ENCODE results near the gene CCDC97. TPM values are rescaled to one million over a fixed set of nuclear protein-coding genes. Genes with fewer than 3 reads are reported as not detected.
"Not testable (repeated sequence)": the region's sequence is repeated elsewhere in the genome, so short reads cannot be mapped to it uniquely, and the experiment has no call there.

Gene CCDC97
- total RNA-seq, 2 donors from 2014 or later = 24.1 to 26.3 TPM

- no peak for ATAC-seq
- intact Hi-C loops (cut with DNase I, micrococcal nuclease) = no loop called here
- no peak for DNase-seq
Measured at GRCh38 chr19:41327076-41327575, 17.2 kb downstream of the CCDC97 start.

DNA sequence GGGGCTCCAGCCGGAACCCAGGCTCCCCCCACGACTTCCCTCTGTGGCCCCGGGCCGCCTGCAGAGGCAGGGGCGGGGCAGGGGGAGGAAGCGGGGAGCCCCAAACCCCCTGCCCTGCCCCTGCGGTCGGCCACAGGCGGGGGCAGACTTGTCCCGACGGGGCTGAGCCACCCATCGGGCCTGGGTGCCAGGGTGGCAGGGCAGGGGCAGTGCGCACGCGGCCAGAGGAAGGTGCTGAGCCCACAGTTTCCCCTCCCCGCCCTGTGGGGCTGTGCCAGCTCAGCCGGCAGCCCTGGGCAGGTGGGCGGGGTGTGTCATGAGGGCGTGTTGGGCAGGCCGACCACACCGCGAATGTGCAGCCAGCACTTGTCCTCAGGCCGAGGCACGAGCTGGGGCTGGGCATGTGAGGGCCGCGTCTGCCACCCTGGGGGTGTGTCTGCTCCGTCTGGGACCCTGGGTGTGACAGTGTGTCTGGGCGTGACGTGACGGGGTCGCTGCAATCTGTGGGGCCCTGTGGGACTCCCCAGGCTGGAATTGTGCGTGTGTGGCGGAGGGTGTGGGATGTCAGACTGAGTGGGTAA is 17.7 kb downstream of the CCDC97 start:
- DNase-seq (peak; percentile 86 to 88), ATAC-seq (peak; percentile 79)
- intact Hi-C loops (cut with DNase I, micrococcal nuclease) = no loop called here

GRCh38 chr19:41328157-41328841 is 18.3 kb downstream of the CCDC97 start:
- ATAC-seq (peak; percentile 33), DNase-seq (peak; percentile 36 to 42)
- intact Hi-C loops (cut with DNase I, micrococcal nuclease) = no loop called here

GRCh38 chr19:41328842-41329225 is 18.9 kb downstream of the CCDC97 start:
- intact Hi-C loops (cut with DNase I, micrococcal nuclease) = no loop called here
- DNase-seq (peak in 1 of 2 donors; percentile 42), ATAC-seq (no peak)

- no peak for DNase-seq
- no peak for ATAC-seq
- intact Hi-C loops (cut with DNase I, micrococcal nuclease) = no loop called here
Measured at GRCh38 chr19:41330481-41330880, 20.5 kb downstream of the CCDC97 start.

- DNase-seq = no peak
- intact Hi-C loops (cut with DNase I, micrococcal nuclease) = no loop called here
- no peak for ATAC-seq
Measured at GRCh38 chr19:41330946-41331678, 21.1 kb downstream of the CCDC97 start.

DNA sequence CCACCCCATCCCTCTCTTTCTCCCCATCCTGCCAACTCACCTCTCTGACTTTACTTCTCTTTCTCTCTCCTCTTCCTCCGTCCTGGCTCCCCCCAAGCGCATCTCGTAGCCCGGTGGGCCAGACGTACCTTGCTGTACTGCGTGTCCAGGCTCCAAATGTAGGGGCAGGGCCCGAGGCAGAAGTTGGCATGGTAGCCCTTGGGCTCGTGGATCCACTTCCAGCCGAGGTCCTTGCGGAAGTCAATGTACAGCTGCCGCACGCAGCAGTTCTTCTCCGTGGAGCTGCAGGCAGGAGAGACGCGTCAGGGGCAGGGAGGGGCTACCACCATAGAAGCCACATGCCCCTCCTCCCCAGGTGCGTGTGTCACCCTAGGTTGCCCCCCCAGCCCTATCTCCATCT is 22.0 kb downstream of the CCDC97 start:
- ATAC-seq = no peak
- intact Hi-C loops (cut with DNase I, micrococcal nuclease) = no loop called here
- no peak for DNase-seq

GRCh38 chr19:41332468-41332867 is 22.5 kb downstream of the CCDC97 start:
- intact Hi-C loops (cut with DNase I, micrococcal nuclease) = no loop called here
- DNase-seq (no peak), ATAC-seq (no peak)

DNA sequence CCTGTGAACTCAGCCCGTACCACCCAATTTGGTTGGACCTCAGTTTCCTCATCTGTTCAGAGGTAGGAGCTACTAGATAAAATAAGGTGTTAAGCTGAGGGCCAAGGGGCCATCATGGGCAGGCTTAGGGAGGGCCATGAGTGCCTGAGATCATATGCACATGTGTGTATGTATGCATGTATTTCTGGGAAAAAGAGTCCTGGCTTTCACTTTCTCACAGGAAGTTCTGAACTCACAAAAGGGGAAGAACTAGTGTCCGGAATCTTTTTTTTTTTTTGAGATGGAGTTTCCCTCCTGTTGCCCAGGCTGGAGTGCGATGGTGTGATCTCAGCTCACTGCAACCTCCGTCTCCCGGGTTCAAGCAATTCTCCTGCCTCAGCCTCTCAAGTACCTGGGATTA is 24.8 kb downstream of the CCDC97 start:
- intact Hi-C loops (cut with DNase I, micrococcal nuclease) = no loop called here
- ATAC-seq = no peak

DNA sequence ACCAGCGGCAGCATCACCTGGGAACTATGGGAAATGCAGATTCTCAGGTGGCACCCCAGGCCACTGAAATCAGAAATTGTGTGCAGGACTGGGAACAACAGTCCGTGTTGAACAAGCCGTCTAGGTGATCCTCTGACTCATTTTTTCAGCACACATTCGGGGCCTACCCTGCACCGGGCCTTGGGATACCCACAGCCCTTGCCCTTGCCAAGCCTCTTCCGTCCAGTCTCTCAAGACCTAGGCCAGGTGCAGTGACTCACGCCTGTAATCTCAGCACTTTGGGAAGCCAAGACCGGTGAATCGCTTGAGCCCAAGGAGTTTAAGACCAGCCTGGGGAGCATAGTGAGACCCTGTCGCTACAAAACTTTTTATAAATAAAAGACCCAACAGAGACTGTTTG is 25.5 kb downstream of the CCDC97 start:
- ATAC-seq = no peak
- DNase-seq = no peak
- intact Hi-C loops (cut with DNase I, micrococcal nuclease) = no loop called here

More for the DNA sequence above, 24.8 kb downstream of the CCDC97 start:
- DNase-seq = no peak

DNA sequence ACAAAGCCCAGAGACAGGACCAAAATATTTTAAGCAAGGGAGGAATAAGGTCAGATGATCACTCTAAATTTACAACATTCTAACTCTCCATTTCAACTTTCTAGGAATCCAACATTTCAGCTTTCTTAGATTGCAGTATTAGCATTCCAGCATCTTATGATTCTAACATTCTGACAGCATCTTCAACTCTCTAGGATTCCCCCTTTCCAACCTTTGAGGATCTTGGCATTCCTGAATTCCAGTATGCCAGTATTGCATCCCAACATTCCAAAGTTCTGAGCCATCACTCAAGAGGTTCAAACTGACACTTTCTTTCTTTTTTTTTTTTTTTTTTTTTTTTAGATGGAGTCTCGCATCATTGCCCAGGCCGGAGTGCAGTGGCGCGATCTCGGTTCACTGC is 30.0 kb downstream of the CCDC97 start:
- no peak for DNase-seq
- intact Hi-C loops (cut with DNase I, micrococcal nuclease) = no loop called here
- ATAC-seq = no peak

DNA sequence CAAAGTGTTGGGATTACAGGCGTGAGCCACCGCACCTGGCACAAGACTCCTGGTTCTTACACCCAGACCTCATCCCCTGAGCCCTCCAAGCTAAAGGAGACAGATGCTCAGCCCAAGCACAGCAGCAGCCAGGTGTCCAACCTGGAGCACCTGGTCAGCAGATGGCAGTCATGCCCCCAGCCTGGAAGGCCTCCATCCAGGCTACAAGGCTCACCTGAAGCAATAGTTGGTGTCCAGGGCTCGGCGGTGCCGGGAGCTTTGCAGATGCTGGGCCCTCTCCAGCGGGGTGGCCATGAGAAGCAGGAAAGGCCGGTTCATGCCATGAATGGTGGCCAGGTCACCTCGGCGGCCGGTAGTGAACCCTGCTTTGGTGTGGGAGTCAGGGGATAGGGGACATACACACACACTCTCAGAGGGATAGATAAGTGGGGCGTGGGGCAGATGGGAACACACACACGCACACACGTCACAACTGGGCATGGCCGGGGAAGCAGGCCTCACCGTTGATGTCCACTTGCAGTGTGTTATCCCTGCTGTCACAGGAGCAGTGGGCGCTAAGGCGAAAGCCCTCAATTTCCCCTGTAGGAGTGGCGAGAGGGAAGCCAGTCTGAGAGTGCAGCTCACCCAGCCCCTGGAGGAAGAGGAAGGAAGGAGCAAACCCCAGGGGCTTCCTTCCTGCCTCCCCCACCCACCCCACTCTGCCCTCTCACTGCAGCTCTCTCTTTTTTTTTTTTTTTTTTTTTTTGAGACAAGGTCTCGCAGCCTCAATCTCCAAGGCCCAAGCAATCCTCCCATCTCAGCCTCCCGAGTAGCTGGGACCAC is 31.9 kb downstream of the CCDC97 start:
- peak; percentile 96 for ATAC-seq
- peak in 1 of 2 donors; percentile 58 for DNase-seq
- intact Hi-C loops (cut with DNase I, micrococcal nuclease) = no loop called here

GRCh38 chr19:41344162-41344561 is 34.2 kb downstream of the CCDC97 start:
- DNase-seq = no peak
- no peak for ATAC-seq
- intact Hi-C loops (cut with DNase I, micrococcal nuclease) = no loop called here

GRCh38 chr19:41346916-41347315 is 36.9 kb downstream of the CCDC97 start:
- intact Hi-C loops (cut with DNase I, micrococcal nuclease); ATAC-seq: not testable (repeated sequence)

DNA sequence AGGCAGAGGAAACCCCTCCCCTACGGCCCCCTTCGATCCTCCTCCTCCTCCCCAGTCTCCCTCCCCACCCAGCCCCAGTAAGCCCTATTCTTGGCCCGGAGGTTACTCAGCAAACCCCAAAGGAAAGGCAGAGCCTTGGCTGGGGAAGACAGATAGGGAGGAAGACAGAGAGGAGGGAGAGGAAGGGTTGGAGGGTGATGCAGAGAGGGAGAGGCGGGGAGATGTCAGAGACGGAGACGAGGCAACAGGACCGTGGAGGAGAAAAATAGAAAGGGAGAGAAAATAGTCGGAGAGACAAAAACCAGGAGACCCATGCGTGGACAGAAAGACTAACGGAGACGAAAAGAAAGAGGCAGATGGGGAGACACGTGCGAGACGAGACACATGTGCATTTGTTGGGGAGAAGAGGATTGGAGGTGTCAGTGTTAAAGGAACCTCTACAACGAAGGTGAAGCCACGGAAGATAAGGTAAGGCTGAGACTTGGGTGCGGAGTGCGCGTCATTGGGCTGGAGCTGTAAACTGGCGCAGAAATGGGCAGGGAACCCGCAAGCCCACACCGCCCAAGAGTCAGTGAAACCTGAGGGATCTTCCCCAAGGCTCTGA is 40.9 kb downstream of the CCDC97 start:
- ATAC-seq (peak; percentile 31), DNase-seq (no peak)
- intact Hi-C loops (cut with DNase I, micrococcal nuclease) = no loop called here

More at GRCh38 chr19:41346916-41347315, 36.9 kb downstream of the CCDC97 start:
- not testable (repeated sequence) for DNase-seq

- DNase-seq (peak; percentile 65 to 79), ATAC-seq (peak; percentile 74)
- intact Hi-C loops (cut with DNase I, micrococcal nuclease) = no loop called here
Measured at GRCh38 chr19:41351339-41352245, 41.6 kb downstream of the CCDC97 start.

DNA sequence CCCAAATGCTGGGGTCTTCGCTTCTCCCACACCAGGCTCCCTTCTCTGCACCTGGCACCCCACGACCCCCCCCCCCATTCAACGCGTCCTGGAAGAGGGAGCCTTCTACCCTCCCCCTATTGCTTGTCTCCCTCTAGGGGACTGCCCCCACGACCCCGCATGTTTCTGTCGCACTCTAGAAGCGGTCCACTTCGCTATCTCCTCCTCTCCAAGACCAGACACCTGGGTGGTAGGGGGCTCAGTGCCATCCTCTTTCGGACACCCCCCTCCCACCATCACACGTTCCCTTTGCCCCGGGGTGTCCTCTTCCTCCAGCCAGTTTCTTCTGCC is 42.3 kb downstream of the CCDC97 start:
- DNase-seq = no peak
- intact Hi-C loops (cut with DNase I, micrococcal nuclease) = no loop called here

More for the DNA sequence above, 42.3 kb downstream of the CCDC97 start:
- no peak for ATAC-seq

Measured in left colon (tissue), 2 donors.